Stomach (tissue), 4 donors: ENCODE measurements around the gene NCAN.

Experiments
- POLR2A ChIP-seq, 4 donors: fragments of 450-650 bp; IDR thresholded peaks; one replicate each; pipeline ENCODE4 v1.6.1; 2016; ENCODE audit warnings: antibody characterized with exemption in 4 of 4, control low read depth in 2 of 4, mild to moderate bottlenecking in 1 of 4, moderate library complexity in 1 of 4
- POLR2AphosphoS5 ChIP-seq, 3 donors: sonication (generic); formaldehyde crosslinking; IDR thresholded peaks; one replicate each; pipeline ENCODE4 v1.6.1; 2016; ENCODE audit warnings: antibody characterized with exemption in 3 of 3
- TF ChIP-seq, protein P1 (sequence below), 7 experiments: fragments of 450-650 bp in 4 of 7; fragments of 200-600 bp in 3 of 7; sonication (generic) in 3 of 7; IDR thresholded peaks; one replicate each; pipeline ENCODE4 v1.5.1; 2016 to 2019; ENCODE audit warnings: antibody characterized with exemption in 7 of 7, control low read depth in 2 of 7, mild to moderate bottlenecking in 1 of 7

DNA sequence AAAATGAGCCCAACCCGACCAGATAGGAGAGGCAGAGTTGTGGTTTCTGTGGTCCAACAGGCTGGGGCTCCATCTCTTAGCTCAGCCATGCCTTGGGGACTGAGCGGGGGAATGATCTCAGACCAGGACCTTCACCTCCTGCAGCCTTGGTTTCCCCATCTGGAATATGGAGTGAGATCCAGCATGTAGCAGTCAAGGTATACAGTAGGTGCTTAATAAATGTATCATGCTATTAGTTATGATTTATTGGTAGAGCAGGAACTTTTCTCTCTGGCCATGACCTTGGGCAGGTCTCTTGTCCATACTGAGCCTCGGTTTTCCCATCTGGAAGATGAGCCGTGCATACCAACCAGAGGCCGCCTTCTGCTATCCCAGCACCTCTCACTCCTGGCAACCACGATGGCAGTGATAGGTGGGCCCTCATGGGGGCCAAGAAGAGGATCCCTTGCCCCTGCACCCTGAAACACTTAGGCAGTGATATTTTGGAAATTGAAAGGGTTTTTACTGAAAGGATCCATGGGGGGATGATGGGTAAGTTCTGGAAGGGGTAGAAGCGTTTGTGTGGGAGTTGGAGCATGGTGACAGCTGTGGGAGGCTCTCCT is 52.2 kb downstream of the NCAN start:
- TF ChIP-seq, protein P1, sequence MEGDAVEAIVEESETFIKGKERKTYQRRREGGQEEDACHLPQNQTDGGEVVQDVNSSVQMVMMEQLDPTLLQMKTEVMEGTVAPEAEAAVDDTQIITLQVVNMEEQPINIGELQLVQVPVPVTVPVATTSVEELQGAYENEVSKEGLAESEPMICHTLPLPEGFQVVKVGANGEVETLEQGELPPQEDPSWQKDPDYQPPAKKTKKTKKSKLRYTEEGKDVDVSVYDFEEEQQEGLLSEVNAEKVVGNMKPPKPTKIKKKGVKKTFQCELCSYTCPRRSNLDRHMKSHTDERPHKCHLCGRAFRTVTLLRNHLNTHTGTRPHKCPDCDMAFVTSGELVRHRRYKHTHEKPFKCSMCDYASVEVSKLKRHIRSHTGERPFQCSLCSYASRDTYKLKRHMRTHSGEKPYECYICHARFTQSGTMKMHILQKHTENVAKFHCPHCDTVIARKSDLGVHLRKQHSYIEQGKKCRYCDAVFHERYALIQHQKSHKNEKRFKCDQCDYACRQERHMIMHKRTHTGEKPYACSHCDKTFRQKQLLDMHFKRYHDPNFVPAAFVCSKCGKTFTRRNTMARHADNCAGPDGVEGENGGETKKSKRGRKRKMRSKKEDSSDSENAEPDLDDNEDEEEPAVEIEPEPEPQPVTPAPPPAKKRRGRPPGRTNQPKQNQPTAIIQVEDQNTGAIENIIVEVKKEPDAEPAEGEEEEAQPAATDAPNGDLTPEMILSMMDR (IDR thresholded peaks at IDR 0.05), result no peak
- no peak for TF ChIP-seq POLR2A (IDR thresholded peaks at IDR 0.05)
- no peak for TF ChIP-seq POLR2AphosphoS5 (IDR thresholded peaks at IDR 0.05)
